Kidney epithelial cell (primary cell): ENCODE data around the gene TTC38. TPM values are rescaled to one million over a fixed set of nuclear protein-coding genes. Genes with fewer than 3 reads are reported as not detected.

Experiments
- DNase-seq: peaks from one replicate; pipeline ENCODE4 v3.0.0-alpha.2; 2010; ENCODE audit warnings: low read depth
- H3K27me3 ChIP-seq: 2 replicates; pipeline ENCODE4 v1.6.0; 2011; ENCODE audit warnings: low read length; ENCODE audit not compliant: control insufficient read depth, insufficient read depth
- H3K36me3 ChIP-seq: 2 replicates; pipeline ENCODE4 v1.5.1; 2011; ENCODE audit warnings: low read length; ENCODE audit not compliant: control insufficient read depth, insufficient read depth
- H3K4me3 ChIP-seq: 2 replicates; pipeline ENCODE4 v1.5.1; 2011; ENCODE audit warnings: low read depth, mild to moderate bottlenecking, control low read depth, low read length
- total RNA-seq: library from RNA; depleted of rRNA; stranded (reverse); fragments of >200 nt; gene quantifications from 2 replicates; pipeline ENCODE4 v1.2.3, GENCODE V29; 2015
- TF ChIP-seq, protein P1 (sequence below): IDR thresholded peaks from 2 replicates; pipeline ENCODE4 v1.5.1; 2011; ENCODE audit warnings: mild to moderate bottlenecking, moderate library complexity, low read length, control low read depth, inconsistent platforms; ENCODE audit not compliant: insufficient read depth, poor library complexity, severe bottlenecking

TTC38 gene
- total RNA-seq, 1 donor from 2014 or later: 28.9 TPM

DNA sequence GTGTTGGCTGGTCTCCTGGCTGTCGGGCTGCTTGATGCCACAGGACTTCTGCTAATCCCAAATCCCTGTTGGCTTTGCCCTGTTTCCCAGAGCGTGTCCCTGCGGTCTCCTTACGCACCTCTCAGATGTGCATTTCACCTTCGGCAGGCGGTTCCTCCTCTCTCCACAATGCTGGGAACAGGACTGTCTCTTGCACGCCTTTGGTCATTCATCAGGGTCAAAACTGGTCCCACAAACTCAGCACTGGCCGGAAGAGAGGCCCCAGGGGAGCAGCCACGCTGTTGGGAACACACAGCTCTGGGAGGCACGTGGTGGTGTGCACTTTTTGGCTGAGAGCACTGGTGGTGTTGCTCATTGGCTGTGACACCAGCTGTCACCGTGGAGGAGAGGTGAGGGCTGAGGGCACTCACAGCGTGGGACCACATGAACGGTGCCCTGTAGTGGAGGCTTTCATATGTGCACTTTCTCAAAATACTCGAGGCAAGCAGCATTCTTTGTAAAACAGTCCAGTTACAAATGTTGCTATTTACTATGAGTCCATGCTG is 52.4 kb downstream of the TTC38 start:
- no peaks in the 10 kb centered on the region for H3K27me3 ChIP-seq
- DNase-seq: no peak
- TF ChIP-seq, protein P1, sequence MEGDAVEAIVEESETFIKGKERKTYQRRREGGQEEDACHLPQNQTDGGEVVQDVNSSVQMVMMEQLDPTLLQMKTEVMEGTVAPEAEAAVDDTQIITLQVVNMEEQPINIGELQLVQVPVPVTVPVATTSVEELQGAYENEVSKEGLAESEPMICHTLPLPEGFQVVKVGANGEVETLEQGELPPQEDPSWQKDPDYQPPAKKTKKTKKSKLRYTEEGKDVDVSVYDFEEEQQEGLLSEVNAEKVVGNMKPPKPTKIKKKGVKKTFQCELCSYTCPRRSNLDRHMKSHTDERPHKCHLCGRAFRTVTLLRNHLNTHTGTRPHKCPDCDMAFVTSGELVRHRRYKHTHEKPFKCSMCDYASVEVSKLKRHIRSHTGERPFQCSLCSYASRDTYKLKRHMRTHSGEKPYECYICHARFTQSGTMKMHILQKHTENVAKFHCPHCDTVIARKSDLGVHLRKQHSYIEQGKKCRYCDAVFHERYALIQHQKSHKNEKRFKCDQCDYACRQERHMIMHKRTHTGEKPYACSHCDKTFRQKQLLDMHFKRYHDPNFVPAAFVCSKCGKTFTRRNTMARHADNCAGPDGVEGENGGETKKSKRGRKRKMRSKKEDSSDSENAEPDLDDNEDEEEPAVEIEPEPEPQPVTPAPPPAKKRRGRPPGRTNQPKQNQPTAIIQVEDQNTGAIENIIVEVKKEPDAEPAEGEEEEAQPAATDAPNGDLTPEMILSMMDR: no peak
- H3K4me3 ChIP-seq: no peak overlapping the region
- H3K36me3 ChIP-seq: peaks cover 1% of the 10 kb centered on the region

DNA sequence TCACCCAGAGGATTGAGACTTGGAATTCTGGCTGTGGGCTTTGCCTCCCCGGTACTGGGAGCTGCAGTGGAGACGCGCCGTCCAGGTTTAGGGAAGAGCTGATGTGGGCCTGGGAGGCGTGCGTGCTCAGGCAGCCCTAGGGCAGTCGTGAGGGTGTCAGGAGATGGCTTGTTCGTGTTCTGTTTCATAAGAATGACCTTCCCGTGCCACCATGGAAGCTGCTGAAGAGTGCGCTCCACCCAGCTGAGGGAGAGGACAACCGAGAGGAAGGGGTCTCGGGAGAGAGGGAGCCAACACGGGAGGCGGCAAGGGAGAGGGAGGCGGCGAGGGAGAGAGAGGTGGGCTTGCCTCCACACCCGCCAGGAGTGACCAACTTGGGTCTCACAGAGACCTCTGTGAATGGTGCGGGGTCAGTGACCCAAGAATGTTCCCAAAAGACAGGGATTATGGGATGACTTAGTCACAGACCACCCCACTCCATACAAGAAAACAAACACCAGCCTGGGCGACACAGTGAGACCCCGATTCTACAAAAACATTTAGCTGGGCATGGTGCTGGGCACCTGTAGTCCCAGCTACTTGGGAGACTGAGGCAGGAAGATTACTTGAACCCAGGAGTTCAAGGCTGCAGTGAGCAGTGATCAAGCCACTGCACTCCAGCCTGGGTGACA is 53.0 kb downstream of the TTC38 start:
- DNase-seq: no peak
- TF ChIP-seq, protein P1: no peak
- Histone ChIP-seq H3K36me3 (peaks cover 1% of the 10 kb centered on the region), H3K4me3 (no peak overlapping the region), H3K27me3 (no peaks in the 10 kb centered on the region)

- DNase-seq: no peak
- Histone ChIP-seq H3K4me3 (no peak overlapping the region), H3K36me3 (peaks cover 1% of the 10 kb centered on the region), H3K27me3 (no peaks in the 10 kb centered on the region)
- TF ChIP-seq, protein P1: no peak
Measured at GRCh38 chr22:46322711-46323110, 54.9 kb downstream of the TTC38 start.

DNA sequence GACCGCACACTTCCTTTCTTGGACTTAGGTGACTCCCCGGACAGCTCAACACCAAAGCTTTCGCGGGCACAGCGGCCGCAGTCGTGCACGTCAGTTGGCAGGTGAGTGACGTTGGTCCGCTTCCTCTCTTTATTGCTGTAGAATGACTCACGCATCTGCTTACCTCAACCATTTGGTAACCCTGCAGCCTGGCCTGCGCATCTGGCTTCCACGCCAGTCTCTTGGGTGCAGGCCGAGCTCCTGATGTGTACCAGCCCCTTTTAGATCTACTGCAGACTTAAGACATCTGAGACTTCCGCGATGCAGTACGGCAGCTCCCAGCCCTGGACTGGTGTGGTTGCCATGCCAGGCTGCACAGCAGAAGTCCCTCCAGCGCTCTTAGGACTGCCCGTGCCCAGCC is 55.4 kb downstream of the TTC38 start:
- TF ChIP-seq, protein P1: no peak
- DNase-seq: no peak
- Histone ChIP-seq H3K27me3 (no peaks in the 10 kb centered on the region), H3K36me3 (peaks cover 1% of the 10 kb centered on the region), H3K4me3 (no peak overlapping the region)

GRCh38 chr22:46326066-46326680 is 58.4 kb downstream of the TTC38 start:
- H3K4me3 ChIP-seq: no peak overlapping the region
- peaks cover 5% of the 10 kb centered on the region for H3K36me3 ChIP-seq
- TF ChIP-seq, protein P1: no peak
- no peaks in the 10 kb centered on the region for H3K27me3 ChIP-seq
- no peak for DNase-seq
